HG03108 (cell line): ENCODE results near the gene RPH3AL.

Source experiments
- ATAC-seq: cut with Tn5 transposase; IDR thresholded peaks from one replicate; pipeline ENCODE4 v1.9.1; 2021; ENCODE audit warnings: moderate library complexity; ENCODE audit not compliant: unreplicated experiment

The RPH3AL gene

DNA sequence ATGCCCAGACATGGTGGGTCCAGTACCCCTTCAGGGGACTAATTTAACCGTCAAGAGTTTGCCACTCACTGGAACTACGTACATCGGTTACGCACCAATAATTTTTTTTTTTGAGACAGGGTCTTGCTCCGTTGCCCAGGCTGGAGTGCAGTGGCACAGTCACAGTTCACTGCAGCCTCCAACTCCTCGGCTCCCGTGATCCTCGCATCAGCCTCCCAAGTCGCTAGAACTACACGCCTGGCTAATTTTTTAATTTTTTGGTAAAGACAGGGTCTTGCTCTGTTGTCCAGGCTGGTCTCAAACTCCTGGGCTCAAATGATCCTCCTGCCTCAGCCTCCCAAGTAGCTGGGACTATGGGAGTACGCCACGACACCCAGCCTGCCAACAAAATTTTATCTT lies 15.6 kb downstream of the RPH3AL start:
- ATAC-seq: no peak

DNA sequence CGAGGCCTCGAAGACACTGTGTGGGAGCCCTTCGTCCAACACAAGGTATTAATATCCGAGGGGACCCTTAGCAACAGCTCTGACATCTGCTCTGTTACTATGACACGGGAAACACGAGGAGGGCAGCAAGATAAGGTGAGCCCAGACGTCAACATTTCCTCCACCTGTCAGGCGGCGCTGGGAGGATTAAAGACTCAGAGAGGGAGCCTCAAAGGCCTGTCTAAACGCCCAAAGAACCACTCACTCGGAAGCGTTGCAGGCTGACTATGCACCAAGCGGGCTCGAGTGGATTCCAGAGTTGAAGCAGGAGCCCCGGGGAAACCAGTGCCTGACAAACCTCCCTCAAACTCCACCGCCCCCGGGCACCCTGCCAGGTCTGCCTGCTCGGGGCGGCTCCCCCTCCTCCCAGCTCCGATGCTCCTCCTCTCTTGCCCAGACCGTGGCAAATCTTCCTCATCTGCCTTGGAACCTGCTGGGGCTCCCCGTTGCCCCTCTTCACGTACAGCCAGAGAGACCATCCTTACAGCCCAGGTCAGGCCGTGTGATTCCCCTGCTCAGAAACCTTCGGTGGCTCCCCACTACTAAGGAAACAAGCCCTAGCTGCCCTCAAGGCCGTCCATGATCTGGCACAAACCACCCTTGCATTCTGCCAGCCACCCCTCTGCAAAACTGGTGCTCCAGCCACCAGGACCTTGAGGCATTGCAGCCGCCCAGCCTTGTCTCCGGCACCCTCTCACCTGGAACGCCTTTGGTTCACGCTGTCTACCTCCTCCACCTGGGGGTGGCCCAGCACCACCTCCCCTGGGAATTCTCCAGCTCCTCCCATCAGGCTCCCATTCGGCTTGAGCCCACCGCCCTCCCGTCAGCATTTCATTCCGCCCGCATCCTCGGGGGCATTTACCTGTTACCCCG lies 16.2 kb downstream of the RPH3AL start:
- no peak for ATAC-seq

DNA sequence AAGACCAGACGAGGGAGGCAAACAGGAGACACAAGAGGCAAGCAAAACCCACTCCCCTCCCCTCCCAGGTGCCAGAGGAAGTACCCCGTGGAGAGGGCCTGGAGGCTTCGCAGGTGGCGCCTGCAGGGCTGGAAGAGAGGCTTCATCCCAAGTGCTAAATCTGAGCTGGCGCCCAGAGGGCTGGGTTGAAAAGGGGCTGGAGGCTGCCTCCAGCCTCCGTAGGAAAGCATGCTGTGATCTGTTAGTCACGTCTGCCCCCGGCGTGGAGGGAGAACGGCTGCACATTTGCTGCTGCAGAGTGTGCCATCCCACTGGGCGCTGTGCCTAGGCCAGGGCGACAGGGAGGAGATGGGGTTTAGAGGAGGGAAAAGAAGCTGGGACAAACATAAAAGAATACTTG lies 16.9 kb downstream of the RPH3AL start:
- no peak for ATAC-seq

DNA sequence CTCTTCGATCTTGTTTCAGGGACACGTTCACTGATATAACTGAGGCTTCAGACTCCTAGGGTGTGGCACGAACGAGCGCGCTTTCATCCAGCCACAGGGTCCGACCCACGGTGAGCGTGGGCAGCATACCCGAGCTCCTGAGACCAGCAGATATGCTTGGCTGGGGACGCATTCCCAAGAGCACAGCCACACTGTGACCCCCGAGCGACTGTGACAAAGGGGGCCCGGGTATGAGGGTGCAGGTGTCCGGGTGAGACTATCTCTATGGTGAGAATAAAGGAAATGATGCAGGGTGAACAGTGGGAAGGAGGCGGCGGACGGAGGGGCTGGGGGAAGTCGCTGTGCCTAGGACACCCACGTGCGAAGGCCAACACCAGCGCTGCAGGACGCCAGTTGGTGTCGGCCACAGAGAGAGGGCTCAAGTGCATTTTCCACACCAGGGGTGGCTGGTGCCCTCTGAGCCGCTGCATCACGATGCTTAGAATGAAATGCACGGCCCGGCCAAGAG lies 17.6 kb downstream of the RPH3AL start:
- no peak for ATAC-seq

DNA sequence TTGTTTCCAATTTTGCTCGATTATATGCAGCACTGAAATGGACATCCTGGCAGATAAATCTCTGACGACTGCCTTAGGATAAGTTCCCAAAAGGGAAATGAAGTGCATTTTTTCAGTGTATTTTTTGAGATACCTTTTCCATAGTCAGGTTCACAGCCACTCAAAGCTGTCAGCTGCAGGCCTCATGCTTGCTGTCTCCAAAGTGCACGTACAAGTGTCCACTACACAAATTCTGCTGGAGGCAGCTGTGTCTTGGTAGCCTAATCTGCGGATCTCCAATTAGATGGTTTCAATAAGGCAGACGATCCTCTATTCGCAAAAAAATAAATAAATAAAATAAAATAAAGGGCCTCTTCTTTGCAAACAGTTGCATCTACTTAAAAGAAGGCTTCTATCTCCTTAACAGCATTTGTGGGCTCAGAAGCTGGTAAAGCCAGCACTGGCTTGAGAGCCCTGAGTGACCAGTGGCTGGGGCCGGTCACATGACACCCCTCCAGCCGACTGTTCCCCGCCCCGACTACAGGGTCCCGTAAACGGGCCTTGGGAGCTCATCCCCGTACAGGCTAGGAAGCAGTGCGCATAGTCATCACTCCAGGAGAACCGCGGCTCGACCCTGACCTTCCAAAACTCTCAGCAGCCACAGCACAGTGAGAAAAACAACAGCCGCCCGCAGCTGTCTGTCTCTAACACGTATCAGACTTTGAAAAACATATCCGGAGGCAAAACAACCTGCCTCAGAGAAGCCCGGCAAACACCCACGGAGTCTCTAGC lies 18.8 kb downstream of the RPH3AL start:
- ATAC-seq: no peak

DNA sequence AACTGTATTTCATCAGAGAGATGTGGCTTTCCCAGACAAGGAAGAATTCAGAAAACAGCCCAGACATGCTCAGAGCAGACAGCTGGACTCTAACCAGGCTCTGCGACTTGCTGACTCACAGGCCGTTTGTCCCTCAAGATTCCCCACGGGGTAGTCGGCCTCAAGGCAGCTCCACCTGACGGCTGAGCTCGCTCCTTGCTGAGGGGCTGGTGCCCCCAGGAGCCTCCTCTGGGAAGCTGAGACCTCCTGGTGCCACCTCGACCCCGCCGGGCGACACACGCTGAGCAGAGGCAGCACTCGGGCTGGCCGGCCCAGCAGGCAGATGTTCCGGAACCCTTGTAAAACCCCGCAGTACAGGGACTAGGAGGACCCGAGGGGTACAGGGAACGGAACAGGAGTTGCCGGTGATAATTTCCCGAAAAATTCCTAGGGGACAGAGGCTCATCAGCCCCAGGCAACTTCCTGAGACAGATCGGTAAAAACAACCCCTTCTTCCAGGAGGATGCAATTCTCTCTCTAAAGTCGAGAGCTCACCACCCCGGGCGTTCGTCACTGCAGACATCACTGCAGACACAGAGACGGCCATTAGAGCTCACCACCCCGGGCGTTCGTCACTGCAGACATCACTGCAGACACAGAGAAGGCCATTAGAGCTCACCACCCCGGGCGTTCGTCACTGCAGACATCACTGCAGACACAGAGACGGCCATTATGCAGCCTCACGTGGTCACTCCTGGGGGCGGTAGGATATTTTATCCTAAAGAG lies 19.9 kb downstream of the RPH3AL start:
- ATAC-seq: no peak

DNA sequence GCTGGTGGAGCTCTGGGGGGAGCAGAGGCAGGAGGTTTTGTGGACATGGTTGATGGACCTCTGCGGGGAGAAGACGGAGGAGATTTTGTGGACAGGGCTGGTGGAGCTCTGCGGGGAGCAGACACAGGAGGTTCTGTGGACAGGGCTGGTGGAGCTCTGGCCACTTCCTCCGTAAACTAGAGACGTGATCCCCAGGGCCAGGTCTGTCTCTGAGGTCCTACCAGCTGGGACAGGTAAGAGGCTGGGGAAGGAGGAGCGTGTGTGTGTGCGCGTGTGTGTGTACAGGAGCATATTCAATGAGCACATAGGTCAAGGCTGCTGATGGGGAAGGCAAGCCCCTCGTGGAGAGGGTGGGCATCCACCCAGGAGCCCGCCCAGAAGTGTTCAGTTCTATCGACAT lies 20.6 kb downstream of the RPH3AL start:
- ATAC-seq: no peak

DNA sequence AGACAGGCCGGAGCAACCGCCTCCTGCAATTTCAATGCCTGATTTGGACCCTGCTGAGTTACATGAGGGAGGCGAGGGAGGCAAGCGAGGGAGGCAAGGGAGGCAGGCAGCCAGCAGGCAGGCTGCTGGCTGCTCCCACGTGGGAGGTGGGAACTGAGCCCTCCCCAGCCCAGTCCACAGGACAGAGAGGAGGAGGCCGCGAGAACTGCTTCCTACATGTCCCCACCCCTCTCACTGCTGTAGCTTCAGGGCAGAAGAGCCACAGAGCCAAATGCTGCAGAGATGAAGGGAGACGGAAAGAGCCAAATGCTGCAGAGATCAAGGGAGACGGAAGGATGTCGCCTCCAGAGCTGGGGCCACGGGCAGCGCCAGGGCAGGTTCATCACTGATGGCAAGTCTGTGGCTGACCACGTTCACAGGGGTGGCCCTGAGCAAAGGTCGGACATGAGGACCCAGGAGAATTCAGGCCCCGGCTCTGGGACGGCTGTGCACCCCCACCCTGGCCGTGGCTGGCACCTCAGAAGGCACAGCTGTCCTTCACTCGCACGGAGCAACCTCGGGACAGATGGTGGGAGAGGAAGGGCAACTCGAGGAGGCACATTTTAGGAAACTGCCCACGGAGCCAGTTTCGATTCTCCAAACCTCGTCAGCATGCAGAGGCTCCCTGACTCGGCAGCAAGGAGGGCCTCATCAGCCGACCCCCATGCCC lies 21.5 kb downstream of the RPH3AL start:
- ATAC-seq: no peak

DNA sequence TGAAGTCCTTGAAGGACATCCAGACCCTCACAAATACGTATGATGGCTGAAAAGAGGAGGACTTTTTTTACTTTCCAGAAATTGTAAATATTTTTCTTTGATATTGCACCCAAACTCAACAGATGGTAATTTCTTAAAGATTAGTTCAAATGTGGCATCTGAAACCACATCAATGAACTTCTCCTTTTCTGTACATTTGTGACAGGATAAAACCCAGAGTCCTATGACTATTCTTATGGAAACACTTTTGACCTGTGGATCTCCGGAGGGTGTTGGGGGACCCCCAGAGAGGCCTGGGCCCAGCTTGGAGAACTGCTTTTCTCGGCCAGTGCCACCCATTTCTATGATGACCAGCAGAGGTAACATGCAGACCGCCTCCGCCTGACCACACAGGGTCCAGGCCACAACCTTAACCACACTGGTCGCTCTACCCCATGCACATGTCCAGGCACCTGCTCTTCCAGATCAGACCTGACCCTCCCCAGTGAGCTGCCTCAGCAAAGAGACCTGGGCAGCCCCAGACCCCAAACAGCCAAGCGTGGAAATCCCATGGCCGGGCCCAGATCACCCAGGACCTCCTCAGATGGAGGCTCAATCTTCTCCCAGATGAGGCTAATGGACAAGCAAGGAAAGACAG lies 22.7 kb downstream of the RPH3AL start:
- ATAC-seq: no peak

DNA sequence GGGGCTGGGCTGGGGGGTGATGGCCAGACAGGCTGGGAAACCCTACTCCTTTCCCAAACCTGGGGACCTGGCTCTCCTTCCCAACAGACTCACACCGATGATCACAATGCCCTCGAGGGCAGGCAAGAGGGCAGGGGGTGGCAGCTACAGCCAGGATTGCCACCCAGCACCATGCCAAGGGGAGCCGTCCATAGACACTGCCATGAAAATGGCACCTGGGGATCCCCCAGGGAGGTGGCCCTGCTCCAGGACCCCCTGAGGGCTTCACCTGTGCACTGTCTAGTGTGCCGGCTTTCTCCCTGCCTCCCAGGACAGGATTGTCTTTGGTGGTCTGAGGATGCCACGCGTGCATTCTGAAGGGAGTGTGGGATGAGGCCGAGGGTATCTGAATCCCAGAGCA lies 24.6 kb downstream of the RPH3AL start:
- no peak for ATAC-seq

DNA sequence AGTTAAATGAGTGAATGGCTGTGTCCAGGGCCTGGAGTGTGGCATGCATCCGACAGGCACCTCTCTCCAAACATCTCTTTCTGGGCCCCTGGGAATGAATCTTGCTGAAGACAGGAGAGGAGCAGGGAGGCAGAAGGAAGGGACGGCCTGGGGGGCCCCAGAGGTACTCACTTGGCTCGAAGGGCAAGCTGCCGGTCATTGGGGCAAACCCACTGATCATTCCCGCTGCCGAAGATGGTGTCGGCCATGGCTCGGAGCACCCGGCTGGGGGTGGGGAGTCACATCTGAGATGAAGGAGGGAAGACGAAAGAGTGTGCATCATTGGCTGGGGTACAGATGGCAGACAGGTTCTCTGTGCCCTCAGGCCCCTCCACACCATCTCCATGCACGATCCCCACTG lies 25.3 kb downstream of the RPH3AL start:
- ATAC-seq: no peak

DNA sequence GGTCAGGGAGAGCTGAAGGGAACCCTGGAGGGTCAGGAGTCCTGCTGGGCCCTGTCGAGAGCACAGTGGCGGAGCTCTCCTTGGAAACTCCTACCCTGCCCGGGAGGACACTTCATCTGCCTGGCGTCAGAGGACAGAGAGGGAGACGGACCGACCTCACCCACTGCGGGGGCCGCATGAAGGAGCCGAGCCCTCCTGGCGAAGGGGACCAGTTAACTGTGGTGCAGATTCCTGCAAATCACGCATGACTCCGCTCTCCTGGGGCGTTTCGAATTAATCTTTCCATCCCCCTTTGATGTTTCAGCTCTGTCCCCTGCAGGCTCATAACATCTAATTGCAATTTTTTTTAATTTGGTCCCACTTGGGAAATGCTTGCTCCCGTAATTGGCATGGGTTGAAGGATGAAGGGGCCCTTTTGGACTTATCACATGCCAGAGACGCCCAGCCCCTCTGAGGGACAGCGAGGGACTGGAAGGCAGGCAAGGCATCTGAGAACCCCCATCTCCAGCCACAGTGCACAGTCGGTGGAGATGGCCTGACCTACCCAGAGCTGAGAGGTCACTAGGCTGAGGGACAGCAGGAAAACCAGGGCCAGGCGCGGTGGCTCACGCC lies 26.5 kb downstream of the RPH3AL start:
- no peak for ATAC-seq

DNA sequence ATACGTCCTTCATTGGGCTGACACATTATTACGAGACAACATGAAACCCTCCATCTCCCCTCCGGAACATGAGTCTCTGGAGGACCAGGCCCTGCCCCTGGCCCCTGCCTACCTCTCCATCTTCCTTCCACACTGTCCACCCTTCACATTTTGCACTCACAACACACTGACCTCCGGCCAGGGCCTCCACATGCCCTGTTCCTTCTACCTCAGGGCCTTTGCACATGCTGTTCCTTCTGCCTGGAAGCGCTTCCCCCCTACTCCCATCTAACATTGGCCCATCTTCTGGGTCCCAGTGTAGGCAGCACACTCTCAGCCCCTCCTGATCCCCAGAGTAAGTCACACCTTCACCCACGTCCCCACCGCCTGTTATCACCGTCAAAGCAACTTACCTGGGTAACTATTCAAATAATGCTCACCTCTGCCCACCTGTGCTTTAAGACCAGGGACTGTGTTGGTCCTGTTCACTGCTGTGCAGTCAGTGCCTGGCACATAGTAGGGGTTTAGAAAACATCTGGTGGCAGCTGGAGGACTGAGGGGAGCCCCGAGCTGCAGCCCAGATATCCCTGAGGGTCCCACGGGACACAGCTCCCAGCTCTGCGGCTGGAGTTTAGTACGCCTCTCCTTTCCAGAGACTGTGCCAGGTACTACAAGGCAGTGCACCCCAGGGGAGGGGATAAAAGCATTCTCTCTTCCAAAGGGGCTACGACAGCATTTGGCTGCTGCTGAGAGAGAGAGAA lies 27.2 kb downstream of the RPH3AL start:
- ATAC-seq: no peak

DNA sequence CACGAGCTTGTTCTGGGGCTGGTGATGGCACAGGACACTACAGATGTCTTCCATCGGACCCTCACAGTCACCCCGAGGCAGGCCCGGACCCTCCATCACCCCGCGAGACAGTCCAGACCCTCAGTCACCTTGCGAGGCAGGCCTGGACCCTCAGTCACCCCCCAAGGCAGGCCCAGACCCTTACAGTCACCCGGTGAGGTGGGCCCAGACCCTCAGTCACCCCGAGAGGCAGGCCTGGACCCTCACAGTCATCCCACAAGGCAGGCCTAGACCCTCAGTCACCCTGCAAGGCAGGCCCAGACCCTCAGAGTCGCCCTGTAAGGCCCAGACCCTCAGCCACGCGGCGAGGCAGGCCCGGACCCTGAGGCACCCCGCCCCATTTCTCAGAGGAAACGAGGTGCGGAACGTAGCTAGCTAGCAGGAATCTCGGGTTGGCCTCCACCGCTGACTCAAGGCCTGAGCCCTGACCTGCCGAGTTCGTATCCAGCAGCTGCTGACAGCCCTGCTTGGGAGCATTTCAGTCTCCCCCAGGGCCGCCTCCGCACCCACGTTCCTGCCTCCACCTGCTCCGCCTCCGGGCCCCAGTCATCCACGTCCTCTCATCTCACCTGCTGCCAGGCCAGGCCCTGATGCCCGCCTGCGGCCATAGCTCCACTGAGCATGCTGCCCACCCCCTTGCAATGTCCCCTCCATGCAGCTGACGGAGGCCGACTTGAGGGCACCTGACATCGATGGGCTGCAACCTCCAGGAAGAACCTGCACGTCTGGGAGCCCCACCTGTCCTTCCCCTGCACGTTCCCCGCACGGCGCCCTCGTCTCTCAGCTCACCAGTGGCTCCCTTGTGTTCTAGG lies 28.7 kb downstream of the RPH3AL start:
- ATAC-seq: no peak

DNA sequence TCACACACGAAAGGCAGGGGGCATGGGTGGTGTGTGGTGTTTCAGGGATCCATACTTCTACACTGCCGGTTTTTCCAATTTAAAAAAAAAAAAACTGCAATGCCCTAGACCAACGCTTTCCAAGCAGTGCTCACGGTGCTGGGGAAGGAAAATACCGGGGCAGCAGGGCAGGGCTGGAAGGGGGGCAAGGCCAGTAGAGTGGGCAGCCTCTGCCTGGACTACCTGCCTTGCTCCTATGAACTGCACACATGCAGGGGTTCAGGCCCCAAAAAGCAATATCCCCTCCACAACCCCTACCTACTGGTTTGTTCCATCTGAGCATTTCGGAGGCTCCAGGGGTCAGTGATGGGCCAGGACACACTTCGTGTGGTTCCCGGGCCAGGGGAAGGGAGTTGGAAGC lies 29.4 kb downstream of the RPH3AL start:
- ATAC-seq: no peak

DNA sequence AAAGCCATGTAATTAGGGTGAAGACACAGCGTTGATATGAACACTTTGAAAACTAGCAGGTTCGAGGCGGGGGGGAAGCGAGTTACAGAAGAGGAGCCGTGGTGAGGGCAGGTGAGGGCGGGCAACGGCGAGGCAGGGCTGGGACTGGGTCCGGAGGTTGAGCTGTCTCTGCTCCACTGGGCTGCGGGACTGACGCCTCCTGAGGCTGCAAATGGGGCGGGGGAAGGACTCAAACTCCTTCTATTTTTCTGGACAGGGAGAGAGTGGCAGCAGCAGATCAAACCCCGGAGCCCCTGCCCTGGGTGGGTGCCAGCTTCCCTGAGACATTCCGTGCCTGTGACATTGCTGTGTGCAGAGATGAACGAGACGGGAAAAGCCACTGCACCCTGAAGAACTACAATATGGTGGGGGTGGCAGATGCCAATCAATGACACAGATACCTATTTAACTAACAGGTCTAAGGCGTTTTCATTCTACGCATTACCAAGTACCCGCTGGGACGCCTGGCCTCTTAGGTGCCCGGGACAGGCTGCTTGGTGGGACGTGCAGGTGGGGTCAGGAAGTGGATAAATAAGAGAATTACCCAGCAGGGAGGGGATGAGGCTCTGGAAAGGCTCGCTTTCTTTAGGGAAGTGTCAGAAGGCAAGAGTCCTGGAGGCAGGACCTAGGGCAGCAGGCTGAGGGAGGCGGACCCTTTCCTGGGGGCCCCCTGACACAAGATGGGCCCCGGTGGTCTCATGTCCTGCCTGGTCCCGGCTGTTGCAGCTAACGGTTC lies 30.4 kb downstream of the RPH3AL start:
- no peak for ATAC-seq

DNA sequence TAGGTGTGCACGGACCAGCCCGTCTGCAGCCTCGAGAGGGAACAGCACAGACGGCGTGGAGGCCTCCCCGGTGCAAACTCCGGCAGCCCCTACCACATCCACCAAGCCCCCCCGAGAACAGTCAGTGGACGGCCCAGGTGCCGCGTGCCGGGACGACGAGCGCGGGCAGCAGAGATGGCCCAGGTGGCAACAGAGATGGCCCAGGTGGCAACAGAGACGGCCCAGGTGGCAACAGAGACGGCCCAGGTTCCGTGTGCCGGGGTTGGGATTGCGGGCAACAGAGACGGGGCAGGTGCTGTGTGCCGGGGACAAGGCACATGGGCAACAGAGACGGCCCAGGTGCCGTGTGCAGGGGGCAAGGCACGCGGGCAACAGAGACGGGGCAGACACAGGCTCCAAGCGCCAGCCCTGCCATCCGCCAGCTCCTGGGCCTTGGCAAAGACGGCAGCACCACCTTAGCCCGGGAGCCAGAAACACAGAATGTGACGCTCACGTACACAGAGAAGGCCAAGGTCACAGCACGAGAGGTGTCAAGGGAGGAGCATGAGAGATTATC lies 31.1 kb downstream of the RPH3AL start:
- ATAC-seq: no peak
